Ishikawa (cell line): ENCODE results near the gene KIAA1549.

Experiments used
- CEBPB ChIP-seq: IDR thresholded peaks from 2 replicates; pipeline ENCODE4 v1.6.1; 2012
- CREB1 ChIP-seq: IDR thresholded peaks from 2 replicates; pipeline ENCODE4 v1.6.1; 2012; ENCODE audit warnings: low read depth
- EGR1 ChIP-seq: IDR thresholded peaks from 2 replicates; pipeline ENCODE4 v1.6.1; 2012
- EP300 ChIP-seq: IDR thresholded peaks from 2 replicates; pipeline ENCODE4 v1.6.1; 2012; ENCODE audit warnings: borderline replicate concordance
- FOXM1 ChIP-seq: IDR thresholded peaks from 2 replicates; pipeline ENCODE4 v1.6.1; 2012; ENCODE audit warnings: low read depth, borderline replicate concordance
- NFIC ChIP-seq: IDR thresholded peaks from 2 replicates; pipeline ENCODE4 v1.6.1; 2012
- RAD21 ChIP-seq: IDR thresholded peaks from 2 replicates; pipeline ENCODE4 v1.6.1; 2012; ENCODE audit warnings: low read depth
- TAF1 ChIP-seq: IDR thresholded peaks from 2 replicates; pipeline ENCODE4 v1.6.1; 2012; ENCODE audit warnings: low read depth, mild to moderate bottlenecking
- TCF12 ChIP-seq: IDR thresholded peaks from 2 replicates; pipeline ENCODE4 v1.6.1; 2012; ENCODE audit warnings: low read depth
- TEAD4 ChIP-seq: IDR thresholded peaks from 2 replicates; pipeline ENCODE4 v1.6.1; 2012
- YY1 ChIP-seq: IDR thresholded peaks from 2 replicates; pipeline ENCODE4 v1.6.1; 2012; ENCODE audit warnings: low read depth
- ZBTB7A ChIP-seq: IDR thresholded peaks from 2 replicates; pipeline ENCODE4 v1.6.1; 2012; ENCODE audit warnings: low read depth
- TF ChIP-seq, protein P1 (sequence below): IDR thresholded peaks from 2 replicates; pipeline ENCODE4 v1.6.1; 2012
- TF ChIP-seq, protein P2 (sequence below): IDR thresholded peaks from 2 replicates; pipeline ENCODE4 v1.6.1; 2012; ENCODE audit warnings: low read depth, mild to moderate bottlenecking
- TF ChIP-seq, protein P3 (sequence below): IDR thresholded peaks from 2 replicates; pipeline ENCODE4 v1.6.1; 2012

KIAA1549 gene

DNA sequence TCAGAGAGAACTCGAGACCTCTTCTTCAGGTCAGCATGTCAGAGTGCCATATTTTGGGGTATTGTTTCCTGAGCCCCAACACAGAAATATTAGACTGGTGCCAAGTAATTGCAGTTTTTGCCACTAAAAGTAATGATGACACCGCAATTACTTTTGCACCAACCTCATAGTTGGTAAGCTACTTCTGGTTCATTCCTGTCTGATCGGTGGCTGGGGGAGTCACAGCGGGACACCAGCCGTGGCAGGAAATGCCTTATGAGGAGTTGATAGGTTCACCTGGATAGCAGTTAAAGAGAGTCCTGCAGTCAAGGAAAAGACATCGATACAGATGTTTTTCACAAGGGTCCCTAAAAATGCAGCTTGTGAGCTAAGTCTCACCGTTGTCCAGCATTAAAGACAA lies 159.3 kb downstream of the KIAA1549 start:
- TF ChIP-seq, protein P1, sequence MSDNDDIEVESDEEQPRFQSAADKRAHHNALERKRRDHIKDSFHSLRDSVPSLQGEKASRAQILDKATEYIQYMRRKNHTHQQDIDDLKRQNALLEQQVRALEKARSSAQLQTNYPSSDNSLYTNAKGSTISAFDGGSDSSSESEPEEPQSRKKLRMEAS: no peak
- TF ChIP-seq EP300 (no peak), TAF1 (no peak), TEAD4 (no peak), FOXM1 (no peak), CEBPB (no peak), NFIC (no peak), TCF12 (no peak), EGR1 (no peak), YY1 (no peak), RAD21 (no peak)
- TF ChIP-seq, protein P2, sequence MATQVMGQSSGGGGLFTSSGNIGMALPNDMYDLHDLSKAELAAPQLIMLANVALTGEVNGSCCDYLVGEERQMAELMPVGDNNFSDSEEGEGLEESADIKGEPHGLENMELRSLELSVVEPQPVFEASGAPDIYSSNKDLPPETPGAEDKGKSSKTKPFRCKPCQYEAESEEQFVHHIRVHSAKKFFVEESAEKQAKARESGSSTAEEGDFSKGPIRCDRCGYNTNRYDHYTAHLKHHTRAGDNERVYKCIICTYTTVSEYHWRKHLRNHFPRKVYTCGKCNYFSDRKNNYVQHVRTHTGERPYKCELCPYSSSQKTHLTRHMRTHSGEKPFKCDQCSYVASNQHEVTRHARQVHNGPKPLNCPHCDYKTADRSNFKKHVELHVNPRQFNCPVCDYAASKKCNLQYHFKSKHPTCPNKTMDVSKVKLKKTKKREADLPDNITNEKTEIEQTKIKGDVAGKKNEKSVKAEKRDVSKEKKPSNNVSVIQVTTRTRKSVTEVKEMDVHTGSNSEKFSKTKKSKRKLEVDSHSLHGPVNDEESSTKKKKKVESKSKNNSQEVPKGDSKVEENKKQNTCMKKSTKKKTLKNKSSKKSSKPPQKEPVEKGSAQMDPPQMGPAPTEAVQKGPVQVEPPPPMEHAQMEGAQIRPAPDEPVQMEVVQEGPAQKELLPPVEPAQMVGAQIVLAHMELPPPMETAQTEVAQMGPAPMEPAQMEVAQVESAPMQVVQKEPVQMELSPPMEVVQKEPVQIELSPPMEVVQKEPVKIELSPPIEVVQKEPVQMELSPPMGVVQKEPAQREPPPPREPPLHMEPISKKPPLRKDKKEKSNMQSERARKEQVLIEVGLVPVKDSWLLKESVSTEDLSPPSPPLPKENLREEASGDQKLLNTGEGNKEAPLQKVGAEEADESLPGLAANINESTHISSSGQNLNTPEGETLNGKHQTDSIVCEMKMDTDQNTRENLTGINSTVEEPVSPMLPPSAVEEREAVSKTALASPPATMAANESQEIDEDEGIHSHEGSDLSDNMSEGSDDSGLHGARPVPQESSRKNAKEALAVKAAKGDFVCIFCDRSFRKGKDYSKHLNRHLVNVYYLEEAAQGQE: no peak
- TF ChIP-seq, protein P3, sequence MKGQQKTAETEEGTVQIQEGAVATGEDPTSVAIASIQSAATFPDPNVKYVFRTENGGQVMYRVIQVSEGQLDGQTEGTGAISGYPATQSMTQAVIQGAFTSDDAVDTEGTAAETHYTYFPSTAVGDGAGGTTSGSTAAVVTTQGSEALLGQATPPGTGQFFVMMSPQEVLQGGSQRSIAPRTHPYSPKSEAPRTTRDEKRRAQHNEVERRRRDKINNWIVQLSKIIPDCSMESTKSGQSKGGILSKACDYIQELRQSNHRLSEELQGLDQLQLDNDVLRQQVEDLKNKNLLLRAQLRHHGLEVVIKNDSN: no peak

DNA sequence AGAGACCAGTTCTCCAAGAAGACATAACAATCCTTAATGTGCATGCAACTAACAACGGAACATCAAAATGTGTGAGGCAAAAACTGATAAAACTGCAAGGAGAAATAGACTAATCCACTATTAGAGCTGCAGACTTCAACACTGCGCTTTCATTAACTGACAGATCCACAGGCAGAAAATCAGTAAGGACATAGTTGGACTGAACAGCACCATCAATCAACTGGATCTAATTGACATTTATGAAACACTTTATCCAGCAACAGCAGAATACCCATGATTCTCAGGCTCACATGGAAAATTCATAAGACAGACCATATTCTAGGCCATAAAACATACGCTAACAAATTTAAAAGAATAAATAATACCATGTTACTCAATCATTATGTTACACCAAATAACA lies 161.6 kb downstream of the KIAA1549 start:
- TF ChIP-seq TAF1: no peak
- TF ChIP-seq TEAD4: no peak
- TF ChIP-seq, protein P1: no peak
- no peak for TF ChIP-seq CREB1
- TF ChIP-seq FOXM1: no peak
- TF ChIP-seq RAD21: no peak
- TF ChIP-seq, protein P3: no peak
- TF ChIP-seq CEBPB: no peak
- TF ChIP-seq EP300: no peak
- TF ChIP-seq NFIC: no peak
- TF ChIP-seq, protein P2: no peak
- no peak for TF ChIP-seq ZBTB7A
- TF ChIP-seq YY1: no peak
- TF ChIP-seq EGR1: no peak
- no peak for TF ChIP-seq TCF12

DNA sequence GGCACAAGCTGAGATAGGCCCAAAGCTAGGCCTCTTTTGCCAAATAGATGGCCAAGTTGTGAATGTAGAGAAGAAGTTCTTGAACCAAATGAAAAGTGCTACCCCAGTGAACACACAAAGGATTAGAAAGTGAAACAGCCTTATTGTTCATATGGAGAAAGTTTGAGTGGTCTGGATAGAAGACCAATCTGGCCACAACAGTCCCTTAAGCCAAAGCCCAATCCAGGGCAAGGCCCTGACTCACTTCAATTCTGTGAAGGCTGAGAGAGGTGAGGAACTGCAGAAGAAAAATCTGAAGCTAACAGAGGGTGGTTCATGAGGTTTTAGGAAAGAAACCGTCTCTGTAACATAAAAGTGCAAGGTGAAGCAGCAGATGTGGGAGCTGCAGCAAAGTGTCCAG lies 164.5 kb downstream of the KIAA1549 start:
- TF ChIP-seq NFIC: no peak
- TF ChIP-seq RAD21: no peak
- no peak for TF ChIP-seq CEBPB
- TF ChIP-seq TAF1: no peak
- TF ChIP-seq, protein P1: no peak
- no peak for TF ChIP-seq ZBTB7A
- TF ChIP-seq CREB1: no peak
- TF ChIP-seq FOXM1: no peak
- TF ChIP-seq, protein P2: no peak
- TF ChIP-seq EP300: no peak
- TF ChIP-seq YY1: no peak
- no peak for TF ChIP-seq TEAD4
- TF ChIP-seq, protein P3: no peak
- TF ChIP-seq TCF12: no peak
- no peak for TF ChIP-seq EGR1

DNA sequence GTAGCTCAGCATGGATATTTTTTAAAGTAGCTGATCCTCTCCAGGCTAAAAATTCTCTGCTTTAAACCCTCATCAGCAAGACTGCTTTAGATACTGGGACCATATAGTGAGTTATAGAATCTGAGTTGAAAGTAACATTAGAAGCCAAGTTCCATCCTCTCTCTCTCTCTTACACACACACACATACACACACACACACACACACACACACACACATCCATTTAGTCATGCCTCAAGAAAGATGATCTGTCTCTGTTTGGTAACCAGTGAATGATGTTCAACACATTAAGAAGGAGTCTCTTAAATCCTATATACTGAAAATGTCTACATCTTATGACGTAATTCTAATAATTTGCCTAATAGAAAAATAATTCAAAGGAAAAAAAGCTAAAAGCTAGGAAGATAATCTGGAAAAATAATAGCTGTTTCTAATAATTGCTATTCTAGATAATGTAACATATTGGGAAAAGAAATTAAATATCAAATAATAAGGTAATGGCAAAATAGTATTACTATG lies 166.3 kb downstream of the KIAA1549 start:
- TF ChIP-seq CREB1 (no peak), FOXM1 (no peak), TAF1 (no peak), TEAD4 (no peak), YY1 (no peak), TCF12 (no peak), CEBPB (no peak), RAD21 (no peak)
- TF ChIP-seq, protein P1: no peak
